Suprapubic skin (tissue), 4 donors: ENCODE data around the gene ZBTB17. TPM values are rescaled to one million over a fixed set of nuclear protein-coding genes. Genes with fewer than 3 reads are reported as not detected.

Experiments used
- DNase-seq, 2 donors: peaks; one replicate each; pipeline ENCODE4 v3.0.0-alpha.2; 2019; ENCODE audit warnings: low spot score in 2 of 2
- H3K27ac ChIP-seq: fragments of 200-600 bp; sonication (generic); one replicate; pipeline ENCODE4 v1.5.1; 2019
- H3K27me3 ChIP-seq: fragments of 200-600 bp; sonication (generic); one replicate; pipeline ENCODE4 v1.5.1; 2019
- H3K36me3 ChIP-seq: fragments of 200-600 bp; sonication (generic); one replicate; pipeline ENCODE4 v1.5.1; 2019
- H3K4me1 ChIP-seq: fragments of 200-600 bp; sonication (generic); one replicate; pipeline ENCODE4 v1.5.1; 2019
- H3K4me3 ChIP-seq: fragments of 200-600 bp; sonication (generic); one replicate; pipeline ENCODE4 v1.5.1; 2019; ENCODE audit warnings: mild to moderate bottlenecking
- H3K9me3 ChIP-seq: fragments of 200-600 bp; sonication (generic); one replicate; pipeline ENCODE4 v1.5.1; 2019
- CTCF ChIP-seq, 2 donors: fragments of 200-600 bp in 1 of 2; fragments of 450-650 bp in 1 of 2; sonication (generic) in 1 of 2; IDR thresholded peaks; one replicate each; pipeline ENCODE4 v1.5.1; 2016 to 2019; ENCODE audit warnings: antibody characterized with exemption in 2 of 2, mild to moderate bottlenecking in 1 of 2, moderate library complexity in 1 of 2
- EP300 ChIP-seq: sonication (generic); formaldehyde crosslinking; IDR thresholded peaks from one replicate; pipeline ENCODE4 v1.6.1; 2017; ENCODE audit warnings: antibody characterized with exemption
- POLR2A ChIP-seq, 2 donors: fragments of 450-650 bp; IDR thresholded peaks; one replicate each; pipeline ENCODE4 v1.6.1; 2017; ENCODE audit warnings: antibody characterized with exemption in 2 of 2, mild to moderate bottlenecking in 2 of 2, moderate library complexity in 2 of 2
- POLR2AphosphoS5 ChIP-seq, 3 donors: sonication (generic); formaldehyde crosslinking; IDR thresholded peaks; one replicate each; pipeline ENCODE4 v1.6.1; 2017; ENCODE audit warnings: antibody characterized with exemption in 3 of 3
- WGBS: methylation state at CpG from one replicate; pipeline ENCODE4 v1.1.5; 2018; 5-methylcytosine and 5-hydroxymethylcytosine counted together
- total RNA-seq, 4 donors: library from RNA; depleted of rRNA; stranded (reverse); fragments of >200 nt; gene quantifications; one replicate each; pipeline ENCODE4 v1.1.0, GENCODE V29; 2016

ZBTB17 gene
- total RNA-seq, 4 donors from 2014 or later, result 27.2 to 44.4 (median 34.1) TPM

GRCh38 chr1:15911927-15912326 is 64.0 kb downstream of the ZBTB17 start:
- peaks cover 59% of the 10 kb centered on the region for H3K36me3 ChIP-seq
- no peak overlapping the region for H3K27ac ChIP-seq
- DNase-seq, result no peak

GRCh38 chr1:15911141-15911540 is 64.8 kb downstream of the ZBTB17 start:
- WGBS, result 88% methylated on average over 1 of the region's 1 CpG
- Histone ChIP-seq H3K27ac (no peak overlapping the region), H3K4me1 (peaks cover 9% of the 10 kb centered on the region), H3K36me3 (peaks cover 52% of the 10 kb centered on the region), H3K4me3 (no peak overlapping the region), H3K27me3 (no peaks in the 10 kb centered on the region), H3K9me3 (no peaks in the 10 kb centered on the region)
- DNase-seq, result no peak
- no peak for TF ChIP-seq EP300
- TF ChIP-seq POLR2A (IDR thresholded peaks at IDR 0.05), result no peak
- TF ChIP-seq CTCF (IDR thresholded peaks at IDR 0.05), result no peak
- no peak for TF ChIP-seq POLR2AphosphoS5 (IDR thresholded peaks at IDR 0.05)

More at GRCh38 chr1:15911927-15912326, 64.0 kb downstream of the ZBTB17 start:
- H3K4me1 ChIP-seq, result peaks cover 15% of the 10 kb centered on the region
- no peaks in the 10 kb centered on the region for H3K9me3 ChIP-seq
- TF ChIP-seq POLR2A (IDR thresholded peaks at IDR 0.05) (no peak), POLR2AphosphoS5 (IDR thresholded peaks at IDR 0.05) (no peak), CTCF (IDR thresholded peaks at IDR 0.05) (no peak), EP300 (no peak)
- no peaks in the 10 kb centered on the region for H3K27me3 ChIP-seq
- 64% methylated on average over 2 of the region's 2 CpGs for WGBS
- no peak overlapping the region for H3K4me3 ChIP-seq

GRCh38 chr1:15908597-15908996 is 67.3 kb downstream of the ZBTB17 start:
- WGBS, result 89% methylated on average over 4 of the region's 4 CpGs

GRCh38 chr1:15902882-15903281 is 73.0 kb downstream of the ZBTB17 start:
- no peaks in the 10 kb centered on the region for H3K27me3 ChIP-seq
- no peak overlapping the region for H3K4me3 ChIP-seq
- TF ChIP-seq EP300, result no peak
- TF ChIP-seq CTCF (IDR thresholded peaks at IDR 0.05), result no peak
- TF ChIP-seq POLR2A (IDR thresholded peaks at IDR 0.05), result no peak
- TF ChIP-seq POLR2AphosphoS5 (IDR thresholded peaks at IDR 0.05), result no peak
- H3K4me1 ChIP-seq, result peaks cover 29% of the 10 kb centered on the region
- DNase-seq, result no peak
- WGBS, result 73% methylated on average over 3 of the region's 3 CpGs
- no peaks in the 10 kb centered on the region for H3K9me3 ChIP-seq
- no peak overlapping the region for H3K27ac ChIP-seq
- H3K36me3 ChIP-seq, result peaks cover 3% of the 10 kb centered on the region

More at GRCh38 chr1:15908597-15908996, 67.3 kb downstream of the ZBTB17 start:
- peaks cover 4% of the 10 kb centered on the region for H3K4me1 ChIP-seq
- no peak for TF ChIP-seq EP300
- TF ChIP-seq POLR2A (IDR thresholded peaks at IDR 0.05), result no peak
- no peak for TF ChIP-seq CTCF (IDR thresholded peaks at IDR 0.05)
- H3K27me3 ChIP-seq, result no peaks in the 10 kb centered on the region
- H3K4me3 ChIP-seq, result no peak overlapping the region
- no peaks in the 10 kb centered on the region for H3K9me3 ChIP-seq
- H3K36me3 ChIP-seq, result peaks cover 36% of the 10 kb centered on the region
- no peak for DNase-seq
- no peak overlapping the region for H3K27ac ChIP-seq

- TF ChIP-seq CTCF (IDR thresholded peaks at IDR 0.05) (no peak), POLR2A (IDR thresholded peaks at IDR 0.05) (no peak), EP300 (no peak), POLR2AphosphoS5 (IDR thresholded peaks at IDR 0.05) (no peak)
- Histone ChIP-seq H3K4me3 (no peak overlapping the region), H3K27ac (no peak overlapping the region), H3K4me1 (peaks cover 29% of the 10 kb centered on the region), H3K27me3 (no peaks in the 10 kb centered on the region), H3K9me3 (no peaks in the 10 kb centered on the region), H3K36me3 (peaks cover 3% of the 10 kb centered on the region)
- WGBS, result 48% methylated on average over 8 of the region's 8 CpGs
- no peak for DNase-seq
Observed at GRCh38 chr1:15900662-15901279, 75.1 kb downstream of the ZBTB17 start.
